ENCODE results near the gene RALGPS2. TPM values are rescaled to one million over a fixed set of nuclear protein-coding genes. Genes with fewer than 3 reads are reported as not detected.

The RALGPS2 gene
- total and polyA plus RNA-seq, 9 of the 15 experiments (the other 6 are each of a cell fraction or from before 2014, with no cell fraction given) = 0.28 to 6.5 (median 2.6) TPM

GRCh38 chr1:178926046-178926445 is 201.0 kb downstream of the RALGPS2 start:
- intact Hi-C loops (cut with micrococcal nuclease) = no loop called here
- Histone ChIP-seq H3K9me3 (replicated peaks; ENCODE audit: control insufficient read depth, insufficient read depth, low read depth, low read length) (no peaks in the 10 kb centered on the region), H3K79me2 (ENCODE audit: control insufficient read depth, insufficient read depth, low read length) (no peaks in the 10 kb centered on the region), H3K4me1 (replicated peaks in 1 of 2; ENCODE audit: control insufficient read depth in 2 of 2, insufficient read depth in 2 of 2, low read length in 2 of 2) (no peaks in the 10 kb centered on the region), H3K27me3 (ENCODE audit: control insufficient read depth in 2 of 2, insufficient read depth in 2 of 2, low read length in 2 of 2) (peaks cover 7 to 20% of the 10 kb centered on the region in 2 experiments; a peak in 4 of 5 replicates), H3K9ac (ENCODE audit: insufficient read depth in 1 of 2, low read depth in 2 of 2, low read length in 2 of 2) (no peak overlapping the region), H3K4me2 (ENCODE audit: insufficient read depth, low read length) (no peak overlapping the region), H4K20me1 (replicated peaks; ENCODE audit: control insufficient read depth, insufficient read depth, low read length) (no peaks in the 10 kb centered on the region), H3K9me1 (ENCODE audit: control insufficient read depth, insufficient read depth, low read length) (no peaks in the 10 kb centered on the region), H3K36me3 (ENCODE audit: control insufficient read depth, insufficient read depth, low read length) (no peaks in the 10 kb centered on the region), H2AFZ (ENCODE audit: low read depth, low read length) (no peak overlapping the region), H3K27ac (ENCODE audit: extremely low read depth, low read depth, low read length) (no peak overlapping the region), H3K4me3 (no peak overlapping the region)
- FAIRE-seq (no peak), DNase-seq (ENCODE audit: extremely low read depth in 1 of 4, low spot score in 3 of 4) (no peak), ATAC-seq (no peak)
- ChIA-PET CTCF (ENCODE audit: low intra/inter-chr PET ratio) (no interaction called here), POLR2A (interaction anchor here (1.1 to 3.5 kb wide), 2 partner anchors 13 to 80 kb away, joined by 3 to 10 read pairs; no protein-coding TSS in a partner anchor)
- no TSS peak for BruUV-seq (replicated peaks)
- WGBS (ENCODE audit: insufficient coverage, low coverage, missing lambda C conversion rate) = 0% methylated on average over 1 of the region's 1 CpG
- in situ Hi-C loops (cut with MboI) = no loop called here
- TF ChIP-seq HDAC8 (tag; IDR thresholded peaks at IDR 0.05) (no peak), TSHZ1 (CRISPR knock-in tag; IDR thresholded peaks at IDR 0.05) (no peak), MTA2 (IDR thresholded peaks at IDR 0.05; ENCODE audit: low read depth) (no peak), PRPF4 (IDR thresholded peaks at IDR 0.05; ENCODE audit: insufficient read depth, low read depth, low read length, poor library complexity, severe bottlenecking) (no peak), PATZ1 (CRISPR knock-in tag; IDR thresholded peaks at IDR 0.05; ENCODE audit: borderline replicate concordance) (no peak), TAL1 (IDR thresholded peaks at IDR 0.05) (no peak), HNRNPLL (IDR thresholded peaks at IDR 0.05; ENCODE audit: low read depth, low read length, poor library complexity, severe bottlenecking) (no peak), ZNF408 (CRISPR knock-in tag; IDR thresholded peaks at IDR 0.05; ENCODE audit: low read depth) (no peak), SETDB1 (IDR thresholded peaks at IDR 0.05; ENCODE audit: low read length) (no peak), KLF1 (tag; IDR thresholded peaks at IDR 0.05) (no peak), ZNF609 (CRISPR knock-in tag; IDR thresholded peaks at IDR 0.05; ENCODE audit: borderline replicate concordance) (no peak)
